Liver (tissue), 9 donors: ENCODE results near the gene PMM2. TPM values are rescaled to one million over a fixed set of nuclear protein-coding genes. Genes with fewer than 3 reads are reported as not detected.
A peak's percentile ranks its signal among the peaks of the same experiment; 100 is the strongest.

Source experiments
- DNase-seq: peaks from one replicate; pipeline ENCODE4 v3.0.0-alpha.2; 2017; ENCODE audit warnings: low spot score
- H3K27ac ChIP-seq, 2 donors: one replicate each; pipeline ENCODE4 v1.7.0; 2013; ENCODE audit warnings: inconsistent platforms in 2 of 2, low read length in 2 of 2, control low read depth in 1 of 2, low read depth in 1 of 2, mild to moderate bottlenecking in 1 of 2
- H3K27me3 ChIP-seq, 4 donors: one replicate each; pipeline versions ENCODE4 v1.6.1 to v1.7.0; 2013; ENCODE audit warnings: low read length in 3 of 4, inconsistent platforms in 1 of 4, mild to moderate bottlenecking in 1 of 4, moderate library complexity in 1 of 4; ENCODE audit not compliant: control insufficient read depth in 4 of 4, insufficient read depth in 4 of 4
- H3K36me3 ChIP-seq, 4 donors: one replicate each; pipeline versions ENCODE4 v1.6.1 to v1.7.0; 2013; ENCODE audit warnings: low read length in 3 of 4, mild to moderate bottlenecking in 3 of 4, low read depth in 1 of 4, moderate library complexity in 1 of 4; ENCODE audit not compliant: control insufficient read depth in 4 of 4, insufficient read depth in 3 of 4
- H3K4me1 ChIP-seq, 4 donors: one replicate each; pipeline versions ENCODE4 v1.6.1 to v1.7.0; 2013; ENCODE audit warnings: low read length in 3 of 4, mild to moderate bottlenecking in 3 of 4, moderate library complexity in 1 of 4; ENCODE audit not compliant: control insufficient read depth in 4 of 4, insufficient read depth in 4 of 4
- H3K4me3 ChIP-seq, 3 donors: one replicate each; pipeline versions ENCODE4 v1.6.1 to v1.7.0; 2013; ENCODE audit warnings: low read length in 3 of 3, control low read depth in 1 of 3, low read depth in 1 of 3, mild to moderate bottlenecking in 1 of 3
- H3K9ac ChIP-seq, 2 donors: one replicate each; pipeline ENCODE4 v1.7.0; 2013; ENCODE audit warnings: low read length in 2 of 2, mild to moderate bottlenecking in 2 of 2, moderate library complexity in 2 of 2, control low read depth in 1 of 2, low read depth in 1 of 2
- H3K9me3 ChIP-seq, 4 donors: one replicate each; pipeline versions ENCODE4 v1.6.1 to v1.7.0; 2013; ENCODE audit warnings: low read length in 3 of 4; ENCODE audit not compliant: control insufficient read depth in 4 of 4
- ATF3 ChIP-seq: IDR thresholded peaks from 2 replicates; pipeline ENCODE4 v1.6.1; 2016; ENCODE audit warnings: antibody characterized with exemption
- CTCF ChIP-seq: fragments of 150-350 bp; IDR thresholded peaks from 2 replicates; pipeline ENCODE4 v1.5.1; 2017; ENCODE audit warnings: improper control_type of control experiment, low read depth, low read length; ENCODE audit not compliant: missing input control
- EGR1 ChIP-seq, 2 donors: IDR thresholded peaks; 2 replicates each; pipeline ENCODE4 v1.6.1; 2016 to 2018; ENCODE audit warnings: antibody characterized with exemption in 2 of 2, low read depth in 2 of 2
- FOXA1 ChIP-seq: IDR thresholded peaks from 2 replicates; pipeline ENCODE4 v1.6.1; 2016; ENCODE audit warnings: antibody characterized with exemption
- FOXA2 ChIP-seq: IDR thresholded peaks from 2 replicates; pipeline ENCODE4 v1.6.1; 2016; ENCODE audit warnings: antibody characterized with exemption
- GABPA ChIP-seq, 2 donors: IDR thresholded peaks in 1 of 2; conservative IDR thresholded peaks in 1 of 2; 2 replicates each; pipeline ENCODE4 v1.6.1; 2016; ENCODE audit warnings: antibody characterized with exemption in 2 of 2, mild to moderate bottlenecking in 1 of 2, moderate library complexity in 1 of 2
- HNF4A ChIP-seq, 2 donors: conservative IDR thresholded peaks; 2 replicates each; pipeline ENCODE4 v1.6.1; 2016; ENCODE audit warnings: antibody characterized with exemption in 2 of 2, mild to moderate bottlenecking in 2 of 2
- HNF4G ChIP-seq: IDR thresholded peaks from 2 replicates; pipeline ENCODE4 v1.6.1; 2016; ENCODE audit warnings: antibody characterized with exemption
- JUND ChIP-seq, 2 donors: IDR thresholded peaks; 2 replicates each; pipeline ENCODE4 v1.6.1; 2016; ENCODE audit warnings: antibody characterized with exemption in 2 of 2
- MAX ChIP-seq: IDR thresholded peaks from 2 replicates; pipeline ENCODE4 v1.6.1; 2016; ENCODE audit warnings: antibody characterized with exemption
- NR2F2 ChIP-seq: IDR thresholded peaks from 2 replicates; pipeline ENCODE4 v1.6.1; 2016; ENCODE audit warnings: antibody characterized with exemption
- RAD21 ChIP-seq, 2 donors: IDR thresholded peaks; 2 replicates each; pipeline ENCODE4 v1.6.1; 2016; ENCODE audit warnings: antibody characterized with exemption in 2 of 2, mild to moderate bottlenecking in 2 of 2
- REST ChIP-seq: IDR thresholded peaks from 2 replicates; pipeline ENCODE4 v1.6.1; 2016; ENCODE audit warnings: antibody characterized with exemption, mild to moderate bottlenecking
- RXRA ChIP-seq, 2 donors: IDR thresholded peaks; 2 replicates each; pipeline ENCODE4 v1.6.1; 2017 to 2018; ENCODE audit warnings: antibody characterized with exemption in 2 of 2, mild to moderate bottlenecking in 1 of 2
- SP1 ChIP-seq: IDR thresholded peaks from 2 replicates; pipeline ENCODE4 v1.6.1; 2018; ENCODE audit warnings: antibody characterized with exemption, mild to moderate bottlenecking
- YY1 ChIP-seq: IDR thresholded peaks from 2 replicates; pipeline ENCODE4 v1.6.1; 2016; ENCODE audit warnings: antibody characterized with exemption, mild to moderate bottlenecking
- ZBTB33 ChIP-seq: IDR thresholded peaks from 2 replicates; pipeline ENCODE4 v1.6.1; 2016; ENCODE audit warnings: antibody characterized with exemption
- WGBS: extraction: QIAGEN DNeasy Blood & Tissue Kit; methylation state at CpG from one replicate; pipeline ENCODE4 v1.1.7; 2013; 5-methylcytosine and 5-hydroxymethylcytosine counted together
- polyA plus RNA-seq, 2 donors: library from polyadenylated mRNA; stranded (reverse) in 1 of 2; unstranded in 1 of 2; fragments of 200-250 nt in 1 of 2; fragments of >200 nt in 1 of 2; fragmentation: Nextera tagmentation in 1 of 2; extraction: Ambion mirVana in 1 of 2; gene quantifications; one replicate each; pipeline versions ENCODE4 v1.2.1 to v1.2.3, GENCODE V29; 2013 to 2015
- total RNA-seq, 2 donors: library from RNA; depleted of rRNA; stranded (reverse); fragments of >200 nt; gene quantifications; one replicate each; pipeline ENCODE4 v1.2.3, GENCODE V29; 2014
- donor health status: healthy.
- donor health status: healthy.
- donor health status: healthy.
- donor health status: healthy.
- donor health status: healthy.

Gene PMM2
- total and polyA plus RNA-seq, 4 donors: 6.8 to 38.9 (median 30.0) TPM

- TF ChIP-seq EGR1 (IDR thresholded peaks at IDR 0.05; ENCODE audit: low read depth in 2 of 2): no peak
- peak; percentile 71 for TF ChIP-seq SP1
- TF ChIP-seq NR2F2: peak; percentile 53
- TF ChIP-seq RAD21 (IDR thresholded peaks at IDR 0.05): no peak
- TF ChIP-seq HNF4G: peak; percentile 86
- TF ChIP-seq ZBTB33: peak; percentile 7
- no peak for TF ChIP-seq FOXA1
Observed at GRCh38 chr16:8808613-8809353, 11.1 kb downstream of the PMM2 start (continued).

- Histone ChIP-seq H3K36me3 (peaks cover 26 to 90% (median 57%) of the 10 kb centered on the region in 4 donors), H3K9ac (no peak overlapping the region), H3K27me3 (no peaks in the 10 kb centered on the region), H3K27ac (no peak overlapping the region), H3K4me1 (peaks cover 0 to 18% (median 16%) of the 10 kb centered on the region in 4 donors), H3K4me3 (no peak overlapping the region), H3K9me3 (no peaks in the 10 kb centered on the region)
- WGBS: 78% methylated on average over 12 of the region's 12 CpGs
- TF ChIP-seq ATF3: no peak
- no peak for TF ChIP-seq HNF4G
- TF ChIP-seq FOXA2: no peak
- TF ChIP-seq EGR1 (IDR thresholded peaks at IDR 0.05; ENCODE audit: low read depth in 2 of 2): no peak
- no peak for TF ChIP-seq HNF4A (conservative IDR thresholded peaks at IDR 0.05)
- TF ChIP-seq FOXA1: no peak
- TF ChIP-seq GABPA (IDR thresholded peaks at IDR 0.05 in 1 of 2, conservative IDR thresholded peaks at IDR 0.05 in 1 of 2): no peak
- TF ChIP-seq YY1: no peak
- no peak for TF ChIP-seq RAD21 (IDR thresholded peaks at IDR 0.05)
- no peak for DNase-seq
Observed at GRCh38 chr16:8812162-8812843, 14.7 kb downstream of the PMM2 start.

- TF ChIP-seq GABPA (IDR thresholded peaks at IDR 0.05 in 1 of 2, conservative IDR thresholded peaks at IDR 0.05 in 1 of 2): no peak
- TF ChIP-seq HNF4G: no peak
- no peak for TF ChIP-seq CTCF
- no peak for TF ChIP-seq MAX
- no peak for TF ChIP-seq HNF4A (conservative IDR thresholded peaks at IDR 0.05)
- TF ChIP-seq ATF3: no peak
- TF ChIP-seq RAD21 (IDR thresholded peaks at IDR 0.05): no peak
- no peak for TF ChIP-seq SP1
- no peak for TF ChIP-seq RXRA (IDR thresholded peaks at IDR 0.05)
- no peak for TF ChIP-seq JUND (IDR thresholded peaks at IDR 0.05)
- no peak for TF ChIP-seq REST
- DNase-seq: no peak
- Histone ChIP-seq H3K4me3 (no peak overlapping the region), H3K9me3 (no peaks in the 10 kb centered on the region), H3K27ac (no peak overlapping the region), H3K36me3 (peaks cover 27 to 85% (median 58%) of the 10 kb centered on the region in 4 donors), H3K27me3 (no peaks in the 10 kb centered on the region), H3K4me1 (peaks cover 0 to under 1% (median 0%) of the 10 kb centered on the region in 4 donors), H3K9ac (no peak overlapping the region)
- WGBS: 90% methylated on average over 14 of the region's 14 CpGs
Observed at GRCh38 chr16:8814095-8814806, 16.6 kb downstream of the PMM2 start.
